HEK293 (cell line): ENCODE measurements around the gene SLC35G1.

ENCODE experiments used
- CTCF ChIA-PET: fragments of 350-600 bp; formaldehyde crosslinking; extraction: SDS; loops from one replicate; lab custom pipeline; 2021; ENCODE audit warnings: antibody characterized with exemption; lab: Yijun Ruan, JAX
- POLR2A ChIA-PET: fragments of 300-600 bp; formaldehyde crosslinking; extraction: SDS; loops from one replicate; lab custom pipeline; 2020; ENCODE audit warnings: antibody characterized with exemption, inconsistent platforms; lab: Yijun Ruan, JAX
- H3K27ac ChIP-seq: fragments of 200-500 bp; sonication (Bioruptor generic); 2 replicates; pipeline ENCODE4 v1.5.1; 2014; ENCODE audit warnings: low read depth, low read length, control low read depth, inconsistent platforms; ENCODE audit errors: extremely low read depth
- H3K36me3 ChIP-seq, 2 experiments: fragments of 200-500 bp in 1 of 2; sonication (Bioruptor generic) in 1 of 2; 1 replicate in 1 of 2; 2 replicates in 1 of 2; pipeline ENCODE4 v1.5.1; 2014 to 2017; ENCODE audit warnings: inconsistent platforms in 2 of 2, low read length in 2 of 2; ENCODE audit not compliant: control insufficient read depth in 2 of 2, insufficient read depth in 1 of 2
- H3K4me1 ChIP-seq: fragments of 200-500 bp; sonication (Bioruptor generic); 2 replicates; pipeline ENCODE4 v1.5.1; 2014; ENCODE audit warnings: mild to moderate bottlenecking, low read length, inconsistent platforms; ENCODE audit not compliant: control insufficient read depth, insufficient read depth
- H3K4me3 ChIP-seq: 2 replicates; pipeline ENCODE4 v1.5.1; 2011; ENCODE audit warnings: low read depth, mild to moderate bottlenecking, control low read depth, low read length, moderate library complexity
- H3K9me3 ChIP-seq: fragments of 200-500 bp; sonication (Bioruptor generic); 2 replicates; pipeline ENCODE4 v1.5.1; 2014; ENCODE audit warnings: low read depth, low read length, inconsistent platforms; ENCODE audit not compliant: control insufficient read depth, insufficient read depth
- EGR2 ChIP-seq: fragments of 450-650 bp; formaldehyde crosslinking; IDR thresholded peaks from 2 replicates; pipeline ENCODE4 v1.5.1; 2016; ENCODE audit warnings: low read depth, missing biosample characterization, missing genetic modification characterization
- ZNF223 ChIP-seq: fragments of 450-650 bp; formaldehyde crosslinking; IDR thresholded peaks from 2 replicates; pipeline ENCODE4 v1.5.1; 2016; ENCODE audit warnings: missing biosample characterization, missing genetic modification characterization
- ZNF510 ChIP-seq: fragments of 450-650 bp; formaldehyde crosslinking; IDR thresholded peaks from 2 replicates; pipeline ENCODE4 v1.5.1; 2018; ENCODE audit warnings: mild to moderate bottlenecking, missing genetic modification characterization, missing biosample characterization; ENCODE audit not compliant: insufficient replicate concordance
- ZNF558 ChIP-seq: fragments of 450-650 bp; formaldehyde crosslinking; IDR thresholded peaks from 2 replicates; pipeline ENCODE4 v1.5.1; 2016; ENCODE audit warnings: missing biosample characterization, missing genetic modification characterization
- ZSCAN16 ChIP-seq: fragments of 450-650 bp; formaldehyde crosslinking; IDR thresholded peaks from 2 replicates; pipeline ENCODE4 v1.5.1; 2016; ENCODE audit warnings: missing biosample characterization, missing genetic modification characterization
- TF ChIP-seq, protein P1 (sequence below): fragments of 450-650 bp; formaldehyde crosslinking; IDR thresholded peaks from 2 replicates; pipeline ENCODE4 v1.5.1; 2016; ENCODE audit warnings: missing biosample characterization, missing genetic modification characterization, borderline replicate concordance
- TF ChIP-seq, protein P2 (sequence below): fragments of 450-650 bp; formaldehyde crosslinking; IDR thresholded peaks from 2 replicates; pipeline ENCODE4 v1.5.1; 2017; ENCODE audit warnings: missing biosample characterization, missing genetic modification characterization

The SLC35G1 gene

DNA sequence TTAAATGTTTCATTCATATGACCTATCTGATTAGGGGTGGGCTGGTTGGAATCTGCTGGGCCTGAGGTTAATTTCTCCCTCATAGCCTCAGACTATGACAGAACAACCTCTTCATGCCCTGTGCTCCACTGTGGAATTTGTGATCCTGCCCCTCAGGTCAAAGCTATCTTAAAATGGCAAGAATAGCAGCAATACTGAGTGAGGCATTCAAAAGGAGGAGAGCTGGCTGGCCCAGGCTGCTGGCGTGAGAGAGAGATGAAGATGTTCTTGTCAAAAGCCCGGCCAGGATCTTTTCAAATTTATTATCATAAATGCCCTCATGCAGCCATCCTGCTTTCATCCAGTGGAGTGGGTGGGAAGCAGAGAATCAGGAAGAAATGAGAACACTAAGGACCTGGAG is 58.1 kb downstream of the SLC35G1 start:
- H3K9me3 ChIP-seq, result no peaks in the 10 kb centered on the region
- POLR2A ChIA-PET, result no interaction called here
- no peak overlapping the region for H3K27ac ChIP-seq
- H3K36me3 ChIP-seq, result no peaks in the 10 kb centered on the region
- H3K4me3 ChIP-seq, result no peak overlapping the region
- CTCF ChIA-PET, result no interaction called here
- no peaks in the 10 kb centered on the region for H3K4me1 ChIP-seq
- TF ChIP-seq ZNF223, result no peak
- no peak for TF ChIP-seq EGR2 (tag by site-specific recombination)
- TF ChIP-seq, protein P1, sequence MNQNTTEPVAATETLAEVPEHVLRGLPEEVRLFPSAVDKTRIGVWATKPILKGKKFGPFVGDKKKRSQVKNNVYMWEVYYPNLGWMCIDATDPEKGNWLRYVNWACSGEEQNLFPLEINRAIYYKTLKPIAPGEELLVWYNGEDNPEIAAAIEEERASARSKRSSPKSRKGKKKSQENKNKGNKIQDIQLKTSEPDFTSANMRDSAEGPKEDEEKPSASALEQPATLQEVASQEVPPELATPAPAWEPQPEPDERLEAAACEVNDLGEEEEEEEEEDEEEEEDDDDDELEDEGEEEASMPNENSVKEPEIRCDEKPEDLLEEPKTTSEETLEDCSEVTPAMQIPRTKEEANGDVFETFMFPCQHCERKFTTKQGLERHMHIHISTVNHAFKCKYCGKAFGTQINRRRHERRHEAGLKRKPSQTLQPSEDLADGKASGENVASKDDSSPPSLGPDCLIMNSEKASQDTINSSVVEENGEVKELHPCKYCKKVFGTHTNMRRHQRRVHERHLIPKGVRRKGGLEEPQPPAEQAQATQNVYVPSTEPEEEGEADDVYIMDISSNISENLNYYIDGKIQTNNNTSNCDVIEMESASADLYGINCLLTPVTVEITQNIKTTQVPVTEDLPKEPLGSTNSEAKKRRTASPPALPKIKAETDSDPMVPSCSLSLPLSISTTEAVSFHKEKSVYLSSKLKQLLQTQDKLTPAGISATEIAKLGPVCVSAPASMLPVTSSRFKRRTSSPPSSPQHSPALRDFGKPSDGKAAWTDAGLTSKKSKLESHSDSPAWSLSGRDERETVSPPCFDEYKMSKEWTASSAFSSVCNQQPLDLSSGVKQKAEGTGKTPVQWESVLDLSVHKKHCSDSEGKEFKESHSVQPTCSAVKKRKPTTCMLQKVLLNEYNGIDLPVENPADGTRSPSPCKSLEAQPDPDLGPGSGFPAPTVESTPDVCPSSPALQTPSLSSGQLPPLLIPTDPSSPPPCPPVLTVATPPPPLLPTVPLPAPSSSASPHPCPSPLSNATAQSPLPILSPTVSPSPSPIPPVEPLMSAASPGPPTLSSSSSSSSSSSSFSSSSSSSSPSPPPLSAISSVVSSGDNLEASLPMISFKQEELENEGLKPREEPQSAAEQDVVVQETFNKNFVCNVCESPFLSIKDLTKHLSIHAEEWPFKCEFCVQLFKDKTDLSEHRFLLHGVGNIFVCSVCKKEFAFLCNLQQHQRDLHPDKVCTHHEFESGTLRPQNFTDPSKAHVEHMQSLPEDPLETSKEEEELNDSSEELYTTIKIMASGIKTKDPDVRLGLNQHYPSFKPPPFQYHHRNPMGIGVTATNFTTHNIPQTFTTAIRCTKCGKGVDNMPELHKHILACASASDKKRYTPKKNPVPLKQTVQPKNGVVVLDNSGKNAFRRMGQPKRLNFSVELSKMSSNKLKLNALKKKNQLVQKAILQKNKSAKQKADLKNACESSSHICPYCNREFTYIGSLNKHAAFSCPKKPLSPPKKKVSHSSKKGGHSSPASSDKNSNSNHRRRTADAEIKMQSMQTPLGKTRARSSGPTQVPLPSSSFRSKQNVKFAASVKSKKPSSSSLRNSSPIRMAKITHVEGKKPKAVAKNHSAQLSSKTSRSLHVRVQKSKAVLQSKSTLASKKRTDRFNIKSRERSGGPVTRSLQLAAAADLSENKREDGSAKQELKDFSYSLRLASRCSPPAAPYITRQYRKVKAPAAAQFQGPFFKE (tag by site-specific recombination), result no peak
- TF ChIP-seq, protein P2, sequence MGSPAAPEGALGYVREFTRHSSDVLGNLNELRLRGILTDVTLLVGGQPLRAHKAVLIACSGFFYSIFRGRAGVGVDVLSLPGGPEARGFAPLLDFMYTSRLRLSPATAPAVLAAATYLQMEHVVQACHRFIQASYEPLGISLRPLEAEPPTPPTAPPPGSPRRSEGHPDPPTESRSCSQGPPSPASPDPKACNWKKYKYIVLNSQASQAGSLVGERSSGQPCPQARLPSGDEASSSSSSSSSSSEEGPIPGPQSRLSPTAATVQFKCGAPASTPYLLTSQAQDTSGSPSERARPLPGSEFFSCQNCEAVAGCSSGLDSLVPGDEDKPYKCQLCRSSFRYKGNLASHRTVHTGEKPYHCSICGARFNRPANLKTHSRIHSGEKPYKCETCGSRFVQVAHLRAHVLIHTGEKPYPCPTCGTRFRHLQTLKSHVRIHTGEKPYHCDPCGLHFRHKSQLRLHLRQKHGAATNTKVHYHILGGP (tag by site-specific recombination), result no peak
- TF ChIP-seq ZNF510 (tag by site-specific recombination), result no peak
- TF ChIP-seq ZSCAN16, result no peak
- TF ChIP-seq ZNF558 (tag by site-specific recombination), result no peak
